PC-9 (cell line): Measurements from ENCODE around the gene TTC5.

Experiments
- CTCF ChIP-seq: fragments of 200-600 bp; sonication (generic); conservative IDR thresholded peaks from 2 replicates; pipeline ENCODE4 v1.6.1; 2017; ENCODE audit warnings: mixed run types, antibody characterized with exemption, mild to moderate bottlenecking, moderate library complexity
- EZH2 ChIP-seq: fragments of 200-600 bp; sonication (generic); IDR thresholded peaks from 2 replicates; pipeline ENCODE4 v1.8.0; 2017; ENCODE audit warnings: antibody characterized with exemption, low read depth

- TF ChIP-seq EZH2 (no peak), CTCF (no peak)
These were observed 25.4 kb upstream of the TTC5 start for GRCh38 chr14:20331053-20331613.
